ENCODE measurements around the gene CCDC146. TPM values are rescaled to one million over a fixed set of nuclear protein-coding genes. Genes with fewer than 3 reads are reported as not detected.

The CCDC146 gene
- total RNA-seq, 1 donor from 2014 or later: 3.0 TPM

DNA sequence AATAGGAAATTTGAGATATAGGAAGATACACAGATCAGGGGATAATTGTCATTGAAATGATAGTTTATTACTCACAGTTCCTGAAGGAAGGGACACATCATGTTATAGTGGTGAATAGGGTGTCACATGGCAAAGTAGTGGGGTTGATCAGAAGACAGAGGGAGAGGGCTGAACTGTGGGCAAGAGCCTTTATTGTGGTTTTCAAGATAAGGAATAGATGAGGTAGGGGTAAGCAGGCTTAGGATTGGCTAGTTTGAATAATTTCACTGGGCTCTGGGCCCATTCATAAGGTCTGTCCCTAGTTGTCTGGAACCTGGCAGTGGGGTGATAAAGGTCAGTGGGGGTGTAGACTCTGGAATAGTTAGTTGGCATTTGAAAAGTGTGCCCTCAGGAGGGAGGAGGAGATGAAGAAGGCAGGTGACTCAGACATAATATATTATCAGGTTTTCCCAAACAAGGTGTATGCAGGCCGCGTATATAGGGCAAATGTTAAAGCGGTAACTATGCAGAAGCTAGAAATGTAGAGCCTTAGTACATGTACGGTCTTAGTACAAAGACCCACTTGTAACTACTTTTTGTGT lies 58.7 kb downstream of the CCDC146 start:
- Mint-ChIP-seq H3K36me3 (ENCODE audit: low read depth) (no peaks in the 10 kb centered on the region), H3K4me1 (ENCODE audit: low read depth) (peaks cover 28% of the 10 kb centered on the region), H3K27me3 (ENCODE audit: low read depth) (no peaks in the 10 kb centered on the region), H3K27ac (ENCODE audit: unreplicated experiment) (no peak overlapping the region), H3K4me3 (ENCODE audit: unreplicated experiment) (no peak overlapping the region), H3K9me3 (ENCODE audit: low read depth) (peaks cover 4% of the 10 kb centered on the region)
- no peak for DNase-seq (ENCODE audit: low spot score)
- TF ChIP-seq, protein P1, sequence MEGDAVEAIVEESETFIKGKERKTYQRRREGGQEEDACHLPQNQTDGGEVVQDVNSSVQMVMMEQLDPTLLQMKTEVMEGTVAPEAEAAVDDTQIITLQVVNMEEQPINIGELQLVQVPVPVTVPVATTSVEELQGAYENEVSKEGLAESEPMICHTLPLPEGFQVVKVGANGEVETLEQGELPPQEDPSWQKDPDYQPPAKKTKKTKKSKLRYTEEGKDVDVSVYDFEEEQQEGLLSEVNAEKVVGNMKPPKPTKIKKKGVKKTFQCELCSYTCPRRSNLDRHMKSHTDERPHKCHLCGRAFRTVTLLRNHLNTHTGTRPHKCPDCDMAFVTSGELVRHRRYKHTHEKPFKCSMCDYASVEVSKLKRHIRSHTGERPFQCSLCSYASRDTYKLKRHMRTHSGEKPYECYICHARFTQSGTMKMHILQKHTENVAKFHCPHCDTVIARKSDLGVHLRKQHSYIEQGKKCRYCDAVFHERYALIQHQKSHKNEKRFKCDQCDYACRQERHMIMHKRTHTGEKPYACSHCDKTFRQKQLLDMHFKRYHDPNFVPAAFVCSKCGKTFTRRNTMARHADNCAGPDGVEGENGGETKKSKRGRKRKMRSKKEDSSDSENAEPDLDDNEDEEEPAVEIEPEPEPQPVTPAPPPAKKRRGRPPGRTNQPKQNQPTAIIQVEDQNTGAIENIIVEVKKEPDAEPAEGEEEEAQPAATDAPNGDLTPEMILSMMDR (IDR thresholded peaks at IDR 0.05): no peak

DNA sequence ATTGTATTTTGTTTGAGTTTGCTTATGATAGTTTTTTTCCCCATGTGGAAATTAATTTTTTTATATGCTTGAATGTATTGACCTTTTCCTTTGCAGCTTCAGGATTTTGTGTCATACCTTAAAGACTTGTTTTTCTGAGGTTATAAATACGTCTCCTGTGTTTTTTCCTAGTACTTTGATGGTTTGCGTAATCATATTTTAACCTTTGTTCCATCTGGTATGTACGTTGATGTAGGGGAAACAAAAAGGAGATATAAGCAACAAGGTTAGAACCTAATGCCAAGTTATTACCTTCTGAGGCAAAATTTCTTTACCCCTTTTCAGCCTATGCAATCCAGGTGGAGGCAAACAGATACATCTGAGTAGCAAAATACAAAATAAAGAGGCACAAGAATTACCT lies 59.3 kb downstream of the CCDC146 start:
- Mint-ChIP-seq H3K27ac (ENCODE audit: unreplicated experiment) (no peak overlapping the region), H3K4me3 (ENCODE audit: unreplicated experiment) (no peak overlapping the region), H3K27me3 (ENCODE audit: low read depth) (no peaks in the 10 kb centered on the region), H3K36me3 (ENCODE audit: low read depth) (no peaks in the 10 kb centered on the region), H3K4me1 (ENCODE audit: low read depth) (peaks cover 22% of the 10 kb centered on the region), H3K9me3 (ENCODE audit: low read depth) (peaks cover 4% of the 10 kb centered on the region)
- no peak for DNase-seq (ENCODE audit: low spot score)
- TF ChIP-seq, protein P1 (IDR thresholded peaks at IDR 0.05): no peak

DNA sequence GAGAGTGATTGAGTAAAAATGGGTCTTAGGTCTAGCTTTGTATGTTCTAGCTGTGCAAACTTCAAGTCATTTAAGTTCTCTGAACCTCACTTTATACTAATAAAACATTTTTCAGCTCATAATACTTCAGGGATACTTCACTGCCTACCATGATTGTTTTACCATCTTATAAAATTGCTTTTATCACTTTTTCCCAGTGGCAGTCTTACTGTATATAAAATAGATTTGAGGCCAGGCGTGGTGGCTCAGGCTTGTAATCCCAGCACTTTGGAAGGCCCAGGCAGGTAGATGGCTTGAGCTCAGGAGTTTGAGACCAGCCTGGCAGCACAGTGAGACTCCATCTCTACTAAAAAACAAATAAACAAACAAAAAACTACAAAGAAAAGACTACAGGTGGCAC lies 59.8 kb downstream of the CCDC146 start:
- DNase-seq (ENCODE audit: low spot score): no peak
- no peak overlapping the region for H3K27ac Mint-ChIP-seq (ENCODE audit: unreplicated experiment)
- peaks cover 20% of the 10 kb centered on the region for H3K4me1 Mint-ChIP-seq (ENCODE audit: low read depth)
- no peaks in the 10 kb centered on the region for H3K36me3 Mint-ChIP-seq (ENCODE audit: low read depth)
- no peaks in the 10 kb centered on the region for H3K27me3 Mint-ChIP-seq (ENCODE audit: low read depth)
- peaks cover 4% of the 10 kb centered on the region for H3K9me3 Mint-ChIP-seq (ENCODE audit: low read depth)
- TF ChIP-seq, protein P1 (IDR thresholded peaks at IDR 0.05): no peak
- H3K4me3 Mint-ChIP-seq (ENCODE audit: unreplicated experiment): no peak overlapping the region

DNA sequence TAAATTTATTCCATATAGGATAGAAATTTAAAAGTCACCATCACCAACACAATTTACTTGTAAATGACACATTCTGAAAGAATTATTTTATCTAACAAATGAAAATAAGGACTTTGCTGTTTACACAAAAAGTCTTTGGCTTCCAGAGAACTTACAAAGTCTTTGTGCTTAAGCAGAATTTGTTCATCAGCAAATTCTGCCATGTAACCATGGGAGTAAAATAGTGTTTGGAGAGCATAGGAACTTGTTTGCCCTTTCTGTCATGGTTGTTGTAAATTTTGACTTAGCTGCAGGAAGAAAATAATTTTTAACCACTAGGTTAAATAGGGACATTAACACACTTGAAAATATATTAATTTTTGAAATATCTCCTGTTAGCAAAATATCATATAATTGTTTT lies 62.0 kb downstream of the CCDC146 start:
- TF ChIP-seq, protein P1 (IDR thresholded peaks at IDR 0.05): no peak
- H3K27me3 Mint-ChIP-seq (ENCODE audit: low read depth): no peaks in the 10 kb centered on the region
- peaks cover 7% of the 10 kb centered on the region for H3K4me1 Mint-ChIP-seq (ENCODE audit: low read depth)
- H3K4me3 Mint-ChIP-seq (ENCODE audit: unreplicated experiment): no peak overlapping the region
- DNase-seq (ENCODE audit: low spot score): no peak
- no peaks in the 10 kb centered on the region for H3K36me3 Mint-ChIP-seq (ENCODE audit: low read depth)
- H3K9me3 Mint-ChIP-seq (ENCODE audit: low read depth): peaks cover 4% of the 10 kb centered on the region
- H3K27ac Mint-ChIP-seq (ENCODE audit: unreplicated experiment): no peak overlapping the region

DNA sequence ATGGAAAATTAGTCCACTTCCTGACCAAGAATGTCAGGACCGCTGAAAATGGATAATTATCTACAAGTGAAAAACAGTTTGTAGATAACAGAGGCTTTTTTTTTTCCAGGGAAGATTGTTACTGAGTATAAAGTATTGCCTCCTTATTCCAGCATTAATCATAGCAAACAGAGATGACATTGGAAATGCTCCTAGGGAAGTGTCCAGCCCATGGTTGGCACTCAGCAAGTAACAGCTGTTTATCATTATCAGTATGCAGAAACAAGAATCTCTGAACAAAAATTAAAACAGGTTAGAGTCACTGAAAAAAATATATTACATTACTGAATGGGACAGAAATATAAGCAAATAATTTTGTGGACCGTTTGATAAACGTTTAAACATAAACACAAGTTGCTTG lies 62.6 kb downstream of the CCDC146 start:
- Mint-ChIP-seq H3K4me1 (ENCODE audit: low read depth) (peaks cover 7% of the 10 kb centered on the region), H3K36me3 (ENCODE audit: low read depth) (no peaks in the 10 kb centered on the region), H3K9me3 (ENCODE audit: low read depth) (peaks cover 4% of the 10 kb centered on the region), H3K27ac (ENCODE audit: unreplicated experiment) (no peak overlapping the region), H3K27me3 (ENCODE audit: low read depth) (no peaks in the 10 kb centered on the region), H3K4me3 (ENCODE audit: unreplicated experiment) (no peak overlapping the region)
- TF ChIP-seq, protein P1 (IDR thresholded peaks at IDR 0.05): no peak
- no peak for DNase-seq (ENCODE audit: low spot score)

All from chondrocyte (in vitro differentiated cells).